Mammary epithelial cell (primary cell): ENCODE measurements around the gene DEPDC1.

Source experiments
- CTCF ChIP-seq, 2 donors: IDR thresholded peaks in 1 of 2; conservative IDR thresholded peaks in 1 of 2; 2 replicates each; pipeline ENCODE4 v1.5.1; 2011 to 2012; ENCODE audit warnings: inconsistent platforms in 2 of 2, low read length in 2 of 2, mild to moderate bottlenecking in 2 of 2, control low read depth in 1 of 2, low read depth in 1 of 2; ENCODE audit not compliant: insufficient read depth in 1 of 2; ENCODE audit errors: extremely low read depth in 1 of 2
- EZH2 ChIP-seq: IDR thresholded peaks from 2 replicates; pipeline ENCODE4 v1.6.1; 2012; ENCODE audit warnings: low read length, inconsistent platforms, borderline replicate concordance

- TF ChIP-seq CTCF (conservative IDR thresholded peaks at IDR 0.05 in 1 of 2, IDR thresholded peaks at IDR 0.05 in 1 of 2; ENCODE audit: extremely low read depth in 1 of 2, insufficient read depth in 1 of 2, low read depth in 1 of 2, low read length in 2 of 2) (no peak), EZH2 (no peak)
Observed at GRCh38 chr1:68473060-68473459, 23.8 kb downstream of the DEPDC1 start.
